ENCODE measurements around the gene ATP5MC3.

GRCh38 chr2:175131252-175131651 is 50.3 kb downstream of the ATP5MC3 start:
- TF ChIP-seq CTCF (IDR thresholded peaks at IDR 0.05) (no peak), POLR2A (IDR thresholded peaks at IDR 0.05) (no peak)
